ENCODE results near the gene LGR5. TPM values are rescaled to one million over a fixed set of nuclear protein-coding genes. Genes with fewer than 3 reads are reported as not detected.

Gene LGR5
- total and polyA plus RNA-seq, 2 donors (not counting 1 experiment from before 2014, with no cell fraction given), result not detected

DNA sequence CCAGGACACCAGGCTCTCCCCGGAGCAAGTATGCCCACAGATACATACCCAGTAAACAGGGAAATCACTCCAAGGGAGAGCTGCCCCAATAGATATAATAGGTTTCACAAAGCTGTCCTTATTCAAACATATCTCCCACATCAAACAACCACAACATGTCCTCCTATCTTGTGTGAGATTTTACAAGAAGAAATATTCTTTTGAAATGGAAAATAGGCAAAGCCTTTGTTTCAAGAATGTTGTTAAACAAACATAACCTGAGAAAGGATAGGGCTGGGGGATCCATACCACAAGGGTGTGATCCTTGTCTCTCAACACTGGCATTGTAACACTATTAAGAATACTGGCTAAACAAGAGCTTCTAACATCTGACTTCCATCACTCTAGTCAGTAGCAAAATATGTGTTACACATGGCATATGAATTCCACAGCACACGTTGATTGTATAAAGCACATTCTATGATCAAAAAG is 32.9 kb downstream of the LGR5 start:
- DNase-seq (ENCODE audit: low read depth in 2 of 2), result peak in 1 of 2 donors; percentile 63
- Histone ChIP-seq H3K79me2 (ENCODE audit: control insufficient read depth, insufficient read depth, low read length) (no peaks in the 10 kb centered on the region), H3K27ac (ENCODE audit: insufficient read depth, low read length) (no peak overlapping the region), H3K9ac (ENCODE audit: insufficient read depth, low read length) (no peak overlapping the region), H3K4me1 (ENCODE audit: control insufficient read depth, extremely low read depth, insufficient read depth, low read length) (peaks cover 7% of the 10 kb centered on the region), H4K20me1 (ENCODE audit: control insufficient read depth, extremely low read depth, insufficient read depth, low read length) (no peaks in the 10 kb centered on the region), H3K4me3 (replicated peaks in 1 of 4; ENCODE audit: control extremely low read depth in 1 of 4, insufficient read depth in 1 of 4, low read depth in 3 of 4, low read length in 4 of 4) (no peak overlapping the region), H3K4me2 (ENCODE audit: extremely low read depth, insufficient read depth, low read length) (no peak overlapping the region), H2AFZ (ENCODE audit: low read length) (no peak overlapping the region), H3K27me3 (ENCODE audit: control insufficient read depth, insufficient read depth, low read length) (no peaks in the 10 kb centered on the region), H3K9me3 (ENCODE audit: control insufficient read depth, insufficient read depth, low read depth, low read length) (no peaks in the 10 kb centered on the region), H3K36me3 (ENCODE audit: control insufficient read depth, insufficient read depth, low read length) (no peaks in the 10 kb centered on the region)
- TF ChIP-seq, protein P1, sequence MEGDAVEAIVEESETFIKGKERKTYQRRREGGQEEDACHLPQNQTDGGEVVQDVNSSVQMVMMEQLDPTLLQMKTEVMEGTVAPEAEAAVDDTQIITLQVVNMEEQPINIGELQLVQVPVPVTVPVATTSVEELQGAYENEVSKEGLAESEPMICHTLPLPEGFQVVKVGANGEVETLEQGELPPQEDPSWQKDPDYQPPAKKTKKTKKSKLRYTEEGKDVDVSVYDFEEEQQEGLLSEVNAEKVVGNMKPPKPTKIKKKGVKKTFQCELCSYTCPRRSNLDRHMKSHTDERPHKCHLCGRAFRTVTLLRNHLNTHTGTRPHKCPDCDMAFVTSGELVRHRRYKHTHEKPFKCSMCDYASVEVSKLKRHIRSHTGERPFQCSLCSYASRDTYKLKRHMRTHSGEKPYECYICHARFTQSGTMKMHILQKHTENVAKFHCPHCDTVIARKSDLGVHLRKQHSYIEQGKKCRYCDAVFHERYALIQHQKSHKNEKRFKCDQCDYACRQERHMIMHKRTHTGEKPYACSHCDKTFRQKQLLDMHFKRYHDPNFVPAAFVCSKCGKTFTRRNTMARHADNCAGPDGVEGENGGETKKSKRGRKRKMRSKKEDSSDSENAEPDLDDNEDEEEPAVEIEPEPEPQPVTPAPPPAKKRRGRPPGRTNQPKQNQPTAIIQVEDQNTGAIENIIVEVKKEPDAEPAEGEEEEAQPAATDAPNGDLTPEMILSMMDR (conservative IDR thresholded peaks at IDR 0.05 in 1 of 2, IDR thresholded peaks at IDR 0.05 in 1 of 2; ENCODE audit: low read depth in 1 of 2, low read length in 2 of 2), result no peak
- no peak for TF ChIP-seq EZH2 (IDR thresholded peaks at IDR 0.05; ENCODE audit: low read length, missing control alignments)

DNA sequence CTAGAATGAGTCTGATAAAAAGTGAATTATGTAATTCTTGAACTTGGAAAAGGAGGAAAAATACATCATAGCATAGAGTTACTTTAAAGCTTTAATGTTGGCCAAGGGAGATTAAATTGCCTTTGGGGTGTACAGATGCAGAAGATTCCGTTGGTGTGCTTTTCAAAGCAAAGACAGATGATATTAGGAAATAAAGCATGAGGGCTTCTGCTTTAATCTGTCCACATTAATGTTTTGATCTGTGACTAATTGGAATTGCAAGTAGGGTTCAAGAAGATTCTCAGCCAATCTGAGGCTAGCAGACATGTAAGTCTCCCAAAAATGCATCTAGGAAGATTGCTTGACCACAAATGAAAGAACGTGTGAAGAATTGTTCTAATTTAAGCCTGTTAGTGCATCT is 35.2 kb downstream of the LGR5 start:
- DNase-seq (ENCODE audit: low read depth in 2 of 2), result no peak
- no peak overlapping the region for H2AFZ ChIP-seq (ENCODE audit: low read length)
- no peaks in the 10 kb centered on the region for H3K9me3 ChIP-seq (ENCODE audit: control insufficient read depth, insufficient read depth, low read depth, low read length)
- H3K4me2 ChIP-seq (ENCODE audit: extremely low read depth, insufficient read depth, low read length), result no peak overlapping the region
- no peak for TF ChIP-seq EZH2 (IDR thresholded peaks at IDR 0.05; ENCODE audit: low read length, missing control alignments)
- TF ChIP-seq, protein P1 (conservative IDR thresholded peaks at IDR 0.05 in 1 of 2, IDR thresholded peaks at IDR 0.05 in 1 of 2; ENCODE audit: low read depth in 1 of 2, low read length in 2 of 2), result no peak
- no peaks in the 10 kb centered on the region for H4K20me1 ChIP-seq (ENCODE audit: control insufficient read depth, extremely low read depth, insufficient read depth, low read length)
- H3K79me2 ChIP-seq (ENCODE audit: control insufficient read depth, insufficient read depth, low read length), result no peaks in the 10 kb centered on the region
- H3K27ac ChIP-seq (ENCODE audit: insufficient read depth, low read length), result no peak overlapping the region
- no peak overlapping the region for H3K9ac ChIP-seq (ENCODE audit: insufficient read depth, low read length)
- no peak overlapping the region for H3K4me3 ChIP-seq (replicated peaks in 1 of 4; ENCODE audit: control extremely low read depth in 1 of 4, insufficient read depth in 1 of 4, low read depth in 3 of 4, low read length in 4 of 4)
- no peaks in the 10 kb centered on the region for H3K27me3 ChIP-seq (ENCODE audit: control insufficient read depth, insufficient read depth, low read length)
- no peaks in the 10 kb centered on the region for H3K36me3 ChIP-seq (ENCODE audit: control insufficient read depth, insufficient read depth, low read length)
- peaks cover 7% of the 10 kb centered on the region for H3K4me1 ChIP-seq (ENCODE audit: control insufficient read depth, extremely low read depth, insufficient read depth, low read length)

DNA sequence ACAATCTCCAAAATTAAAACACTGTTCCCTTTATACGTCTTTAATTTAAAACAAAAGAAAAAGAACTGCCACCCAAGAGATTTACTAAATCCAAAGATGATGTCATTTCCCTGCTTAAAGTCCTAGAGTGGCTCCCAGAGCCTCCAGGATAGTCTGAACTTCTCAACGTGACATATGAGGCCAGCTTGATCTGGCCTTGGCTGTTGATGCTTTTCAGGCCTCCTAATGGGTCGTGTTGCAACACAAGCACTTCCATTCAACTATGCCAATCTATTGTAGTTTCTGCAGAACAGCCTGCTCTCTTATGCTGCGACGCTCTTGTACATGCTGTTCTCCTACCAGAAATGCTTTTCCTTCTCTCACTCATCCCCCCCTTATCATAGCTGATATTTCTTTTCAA is 35.7 kb downstream of the LGR5 start:
- no peak overlapping the region for H3K9ac ChIP-seq (ENCODE audit: insufficient read depth, low read length)
- H3K4me3 ChIP-seq (replicated peaks in 1 of 4; ENCODE audit: control extremely low read depth in 1 of 4, insufficient read depth in 1 of 4, low read depth in 3 of 4, low read length in 4 of 4), result no peak overlapping the region
- H2AFZ ChIP-seq (ENCODE audit: low read length), result no peak overlapping the region
- no peaks in the 10 kb centered on the region for H3K27me3 ChIP-seq (ENCODE audit: control insufficient read depth, insufficient read depth, low read length)
- no peak overlapping the region for H3K27ac ChIP-seq (ENCODE audit: insufficient read depth, low read length)
- no peak overlapping the region for H3K4me2 ChIP-seq (ENCODE audit: extremely low read depth, insufficient read depth, low read length)
- H3K79me2 ChIP-seq (ENCODE audit: control insufficient read depth, insufficient read depth, low read length), result no peaks in the 10 kb centered on the region
- no peaks in the 10 kb centered on the region for H4K20me1 ChIP-seq (ENCODE audit: control insufficient read depth, extremely low read depth, insufficient read depth, low read length)
- H3K9me3 ChIP-seq (ENCODE audit: control insufficient read depth, insufficient read depth, low read depth, low read length), result no peaks in the 10 kb centered on the region
- no peaks in the 10 kb centered on the region for H3K36me3 ChIP-seq (ENCODE audit: control insufficient read depth, insufficient read depth, low read length)
- TF ChIP-seq, protein P1 (conservative IDR thresholded peaks at IDR 0.05 in 1 of 2, IDR thresholded peaks at IDR 0.05 in 1 of 2; ENCODE audit: low read depth in 1 of 2, low read length in 2 of 2), result no peak
- no peak for TF ChIP-seq EZH2 (IDR thresholded peaks at IDR 0.05; ENCODE audit: low read length, missing control alignments)
- no peak for DNase-seq (ENCODE audit: low read depth in 2 of 2)
- peaks cover 7% of the 10 kb centered on the region for H3K4me1 ChIP-seq (ENCODE audit: control insufficient read depth, extremely low read depth, insufficient read depth, low read length)
